SK-N-SH treated with all-trans-retinoic acid at 6 μM for 48 hours (cell line): ENCODE data around the gene SHOX.

Experiments used
- ARNTL ChIP-seq: fragments of 450-650 bp; formaldehyde crosslinking; IDR thresholded peaks from 2 replicates; pipeline ENCODE4 v1.5.0; 2020; ENCODE audit warnings: low read depth, mild to moderate bottlenecking, moderate library complexity, borderline replicate concordance
- BACH2 ChIP-seq: fragments of 250-450 bp; sonication (Bioruptor Pico); IDR thresholded peaks from 2 replicates; pipeline ENCODE4 v1.9.0; 2021; ENCODE audit warnings: mild to moderate bottlenecking, borderline replicate concordance
- ISL1 ChIP-seq: fragments of 250-450 bp; sonication (Bioruptor Pico); IDR thresholded peaks from 2 replicates; pipeline ENCODE4 v2.1.2; 2022; ENCODE audit warnings: mild to moderate bottlenecking, moderate library complexity
- ZNF8 ChIP-seq: fragments of 450-650 bp; formaldehyde crosslinking; IDR thresholded peaks from 2 replicates; pipeline ENCODE4 v1.5.0; 2020; ENCODE audit warnings: mild to moderate bottlenecking, moderate library complexity
- TF ChIP-seq, protein P1 (sequence below): fragments of 250-450 bp; sonication (Bioruptor Pico); IDR thresholded peaks from 2 replicates; pipeline ENCODE4 v1.5.0; 2020; ENCODE audit warnings: mild to moderate bottlenecking, moderate library complexity
- TF ChIP-seq, protein P2 (sequence below): fragments of 250-450 bp; sonication (Bioruptor Pico); IDR thresholded peaks from 2 replicates; pipeline ENCODE4 v1.8.0; 2020; ENCODE audit warnings: mild to moderate bottlenecking, moderate library complexity, borderline replicate concordance

DNA sequence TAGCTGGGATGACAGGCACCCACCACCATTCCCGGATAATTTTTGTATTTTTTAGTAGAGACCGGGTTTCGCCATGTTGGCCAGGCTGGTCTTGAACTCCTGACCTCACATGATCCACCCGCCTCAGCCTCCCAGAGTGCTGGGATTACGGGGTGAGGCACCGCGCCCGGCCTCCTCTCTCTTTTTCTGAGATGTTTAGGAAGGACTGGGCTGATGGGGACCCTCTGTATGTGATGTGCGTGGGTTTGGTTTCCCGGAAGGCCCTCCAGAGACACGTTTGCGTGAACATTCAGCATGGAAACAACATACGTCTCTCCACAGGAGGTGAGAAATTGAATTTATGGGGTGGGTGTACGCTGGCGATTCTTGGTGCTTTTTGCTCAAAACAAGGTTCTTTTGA lies 18.6 kb downstream of the SHOX start:
- TF ChIP-seq ARNTL (no peak), ZNF8 (CRISPR knock-in tag) (no peak), BACH2 (CRISPR knock-in tag) (no peak), ISL1 (CRISPR knock-in tag) (no peak)
- TF ChIP-seq, protein P1, sequence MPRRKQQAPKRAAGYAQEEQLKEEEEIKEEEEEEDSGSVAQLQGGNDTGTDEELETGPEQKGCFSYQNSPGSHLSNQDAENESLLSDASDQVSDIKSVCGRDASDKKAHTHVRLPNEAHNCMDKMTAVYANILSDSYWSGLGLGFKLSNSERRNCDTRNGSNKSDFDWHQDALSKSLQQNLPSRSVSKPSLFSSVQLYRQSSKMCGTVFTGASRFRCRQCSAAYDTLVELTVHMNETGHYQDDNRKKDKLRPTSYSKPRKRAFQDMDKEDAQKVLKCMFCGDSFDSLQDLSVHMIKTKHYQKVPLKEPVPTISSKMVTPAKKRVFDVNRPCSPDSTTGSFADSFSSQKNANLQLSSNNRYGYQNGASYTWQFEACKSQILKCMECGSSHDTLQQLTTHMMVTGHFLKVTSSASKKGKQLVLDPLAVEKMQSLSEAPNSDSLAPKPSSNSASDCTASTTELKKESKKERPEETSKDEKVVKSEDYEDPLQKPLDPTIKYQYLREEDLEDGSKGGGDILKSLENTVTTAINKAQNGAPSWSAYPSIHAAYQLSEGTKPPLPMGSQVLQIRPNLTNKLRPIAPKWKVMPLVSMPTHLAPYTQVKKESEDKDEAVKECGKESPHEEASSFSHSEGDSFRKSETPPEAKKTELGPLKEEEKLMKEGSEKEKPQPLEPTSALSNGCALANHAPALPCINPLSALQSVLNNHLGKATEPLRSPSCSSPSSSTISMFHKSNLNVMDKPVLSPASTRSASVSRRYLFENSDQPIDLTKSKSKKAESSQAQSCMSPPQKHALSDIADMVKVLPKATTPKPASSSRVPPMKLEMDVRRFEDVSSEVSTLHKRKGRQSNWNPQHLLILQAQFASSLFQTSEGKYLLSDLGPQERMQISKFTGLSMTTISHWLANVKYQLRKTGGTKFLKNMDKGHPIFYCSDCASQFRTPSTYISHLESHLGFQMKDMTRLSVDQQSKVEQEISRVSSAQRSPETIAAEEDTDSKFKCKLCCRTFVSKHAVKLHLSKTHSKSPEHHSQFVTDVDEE (CRISPR knock-in tag), result no peak
- TF ChIP-seq, protein P2, sequence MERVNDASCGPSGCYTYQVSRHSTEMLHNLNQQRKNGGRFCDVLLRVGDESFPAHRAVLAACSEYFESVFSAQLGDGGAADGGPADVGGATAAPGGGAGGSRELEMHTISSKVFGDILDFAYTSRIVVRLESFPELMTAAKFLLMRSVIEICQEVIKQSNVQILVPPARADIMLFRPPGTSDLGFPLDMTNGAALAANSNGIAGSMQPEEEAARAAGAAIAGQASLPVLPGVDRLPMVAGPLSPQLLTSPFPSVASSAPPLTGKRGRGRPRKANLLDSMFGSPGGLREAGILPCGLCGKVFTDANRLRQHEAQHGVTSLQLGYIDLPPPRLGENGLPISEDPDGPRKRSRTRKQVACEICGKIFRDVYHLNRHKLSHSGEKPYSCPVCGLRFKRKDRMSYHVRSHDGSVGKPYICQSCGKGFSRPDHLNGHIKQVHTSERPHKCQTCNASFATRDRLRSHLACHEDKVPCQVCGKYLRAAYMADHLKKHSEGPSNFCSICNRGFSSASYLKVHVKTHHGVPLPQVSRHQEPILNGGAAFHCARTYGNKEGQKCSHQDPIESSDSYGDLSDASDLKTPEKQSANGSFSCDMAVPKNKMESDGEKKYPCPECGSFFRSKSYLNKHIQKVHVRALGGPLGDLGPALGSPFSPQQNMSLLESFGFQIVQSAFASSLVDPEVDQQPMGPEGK (CRISPR knock-in tag), result no peak
